T47D (cell line): ENCODE results near the gene NFATC1.

Experiments used
- DNase-seq, 2 experiments: peaks; one replicate each; pipeline versions ENCODE4 v3.0.0 to v3.0.0-alpha.2; 2011 to 2012; ENCODE audit warnings: low read depth in 1 of 2, low spot score in 1 of 2
- JUND ChIP-seq: IDR thresholded peaks from 2 replicates; pipeline ENCODE4 v1.6.1; 2012; ENCODE audit warnings: low read depth
- in situ Hi-C: cut with HindIII; loops from 2 replicates; pipeline ENCODE4 v1.10.0; 2016; ENCODE audit warnings: low sequenced_read_pairs, low pct_unique_long_range_greater_than_20kb

The NFATC1 gene

GRCh38 chr18:79405781-79406575 is 10.2 kb downstream of the NFATC1 start:
- in situ Hi-C loops: no loop called here
- no peak for TF ChIP-seq JUND
- no peak for DNase-seq

GRCh38 chr18:79406708-79407107 is 11.0 kb downstream of the NFATC1 start:
- no peak for DNase-seq
- TF ChIP-seq JUND: no peak
- in situ Hi-C loops: no loop called here

GRCh38 chr18:79409313-79409712 is 13.6 kb downstream of the NFATC1 start:
- DNase-seq: no peak
- in situ Hi-C loops: no loop called here
- no peak for TF ChIP-seq JUND

- in situ Hi-C loops: no loop called here
- no peak for DNase-seq
These were observed 14.5 kb downstream of the NFATC1 start for GRCh38 chr18:79410171-79410641.

GRCh38 chr18:79410731-79411613 is 15.2 kb downstream of the NFATC1 start:
- no peak for DNase-seq
- TF ChIP-seq JUND: no peak
- in situ Hi-C loops: no loop called here

More at GRCh38 chr18:79410171-79410641, 14.5 kb downstream of the NFATC1 start:
- TF ChIP-seq JUND: no peak

- no peak for DNase-seq
- no peak for TF ChIP-seq JUND
- in situ Hi-C loops: no loop called here
These were observed 16.1 kb downstream of the NFATC1 start for GRCh38 chr18:79411614-79412526.

- in situ Hi-C loops: no loop called here
- TF ChIP-seq JUND: no peak
- no peak for DNase-seq
These were observed 17.3 kb downstream of the NFATC1 start for GRCh38 chr18:79413025-79413424.

GRCh38 chr18:79413426-79413825 is 17.7 kb downstream of the NFATC1 start:
- in situ Hi-C loops: no loop called here
- no peak for TF ChIP-seq JUND
- no peak for DNase-seq

GRCh38 chr18:79413901-79414300 is 18.2 kb downstream of the NFATC1 start:
- peak; percentile 57 to 70 for DNase-seq
- no peak for TF ChIP-seq JUND
- in situ Hi-C loops: no loop called here

GRCh38 chr18:79416022-79416676 is 20.4 kb downstream of the NFATC1 start:
- no peak for TF ChIP-seq JUND
- no peak for DNase-seq
- in situ Hi-C loops: no loop called here

- in situ Hi-C loops: no loop called here
- TF ChIP-seq JUND: no peak
- no peak for DNase-seq
These were observed 20.9 kb downstream of the NFATC1 start for GRCh38 chr18:79416677-79417052.

- in situ Hi-C loops: no loop called here
- DNase-seq: no peak
- no peak for TF ChIP-seq JUND
These were observed 22.5 kb downstream of the NFATC1 start for GRCh38 chr18:79418236-79418635.
